IMR-90 (cell line): ENCODE measurements around the gene PIGW.

ENCODE experiments used
- CTCF ChIP-seq: conservative IDR thresholded peaks from 2 replicates; pipeline ENCODE4 v1.5.1; 2012; ENCODE audit warnings: mild to moderate bottlenecking, low read depth, low read length, improper control_type of control experiment
- FOS ChIP-seq: fragments of 150-350 bp; IDR thresholded peaks from 2 replicates; pipeline ENCODE4 v1.6.1; 2016; ENCODE audit warnings: low read depth, low read length
- MXI1 ChIP-seq: IDR thresholded peaks from 2 replicates; pipeline ENCODE4 v1.6.1; 2012; ENCODE audit warnings: low read depth, mild to moderate bottlenecking, low read length, moderate library complexity, borderline replicate concordance
- POLR2A ChIP-seq: IDR thresholded peaks from 2 replicates; pipeline ENCODE4 v1.6.1; 2012; ENCODE audit warnings: mild to moderate bottlenecking, low read depth, low read length
- RAD21 ChIP-seq: IDR thresholded peaks from 2 replicates; pipeline ENCODE4 v1.6.1; 2012; ENCODE audit warnings: low read length, improper control_type of control experiment
- RCOR1 ChIP-seq: IDR thresholded peaks from 2 replicates; pipeline ENCODE4 v1.6.1; 2012; ENCODE audit warnings: mild to moderate bottlenecking, low read length, improper control_type of control experiment; ENCODE audit not compliant: insufficient replicate concordance
- SMC3 ChIP-seq: fragments of 150-350 bp; IDR thresholded peaks from 2 replicates; pipeline ENCODE4 v1.6.1; 2016; ENCODE audit warnings: low read depth, mild to moderate bottlenecking, antibody characterized with exemption, low read length, moderate library complexity
- USF2 ChIP-seq: fragments of 150-350 bp; IDR thresholded peaks from 2 replicates; pipeline ENCODE4 v1.6.1; 2017; ENCODE audit warnings: mild to moderate bottlenecking, antibody characterized with exemption, low read length, low read depth

- no peak for TF ChIP-seq CTCF
- no peak for TF ChIP-seq POLR2A
- no peak for TF ChIP-seq MXI1
- TF ChIP-seq SMC3 = no peak
- no peak for TF ChIP-seq RAD21
- TF ChIP-seq FOS = no peak
- no peak for TF ChIP-seq USF2
- TF ChIP-seq RCOR1 = no peak
These were observed 25.4 kb upstream of the PIGW start for GRCh38 chr17:36509272-36509985.
